Measurements from ENCODE around the gene MKKS. TPM values are rescaled to one million over a fixed set of nuclear protein-coding genes. Genes with fewer than 3 reads are reported as not detected.

Gene MKKS
- total RNA-seq, 1 experiment from 2014 or later: 12.1 TPM

GRCh38 chr20:10436053-10436699 lies 2.2 kb upstream of the MKKS start:
- no peaks in the 10 kb centered on the region for H3K27me3 Mint-ChIP-seq (ENCODE audit: unreplicated experiment)
- H3K4me1 Mint-ChIP-seq (ENCODE audit: low read depth, unreplicated experiment): peaks cover 19% of the 10 kb centered on the region
- CTCF ChIA-PET: no interaction called here
- no peak for TF ChIP-seq CTCF (IDR thresholded peaks at IDR 0.05; ENCODE audit: unreplicated experiment)
- H3K9me3 Mint-ChIP-seq (ENCODE audit: low read depth, unreplicated experiment): no peaks in the 10 kb centered on the region
- no TSS peak for BruUV-seq (replicated peaks)
- H3K27ac Mint-ChIP-seq (ENCODE audit: unreplicated experiment): peak overlapping the region; percentile 78
- H3K36me3 Mint-ChIP-seq (ENCODE audit: insufficient read depth, unreplicated experiment): peaks cover 35% of the 10 kb centered on the region
- intact Hi-C loops (cut with micrococcal nuclease; ENCODE audit: unreplicated experiment): loop anchor here (5.0 kb wide), 1 partner anchor 281 kb away; no protein-coding TSS in a partner anchor
- H3K4me3 Mint-ChIP-seq (ENCODE audit: low read depth, unreplicated experiment): peak overlapping the region; percentile 90
- no peak for DNase-seq

GRCh38 chr20:10434832-10435812 lies 1.1 kb upstream of the MKKS start, which contains the start of gene SLX4IP:
Gene SLX4IP, plus strand, starts transcription at chr20:10435305. Its CDS starts 22,900 bp downstream, at chr20:10458205.
- Mint-ChIP-seq H3K9me3 (ENCODE audit: low read depth, unreplicated experiment) (no peaks in the 10 kb centered on the region), H3K27me3 (ENCODE audit: unreplicated experiment) (no peaks in the 10 kb centered on the region), H3K27ac (ENCODE audit: unreplicated experiment) (peak within 1 kb of the TSS; percentile 78), H3K36me3 (ENCODE audit: insufficient read depth, unreplicated experiment) (peaks cover 35% of the 10 kb centered on the region), H3K4me1 (ENCODE audit: low read depth, unreplicated experiment) (peaks cover 27% of the 10 kb centered on the region), H3K4me3 (ENCODE audit: low read depth, unreplicated experiment) (peak within 1 kb of the TSS; percentile 90)
- CTCF ChIA-PET: interaction anchor here (0.9 to 1.8 kb wide), 4 partner anchors 86 to 516 kb away, joined by 3 to 5 read pairs (median 4); partner anchors contain the start of gene SNAP25
- intact Hi-C loops (cut with micrococcal nuclease; ENCODE audit: unreplicated experiment): loop anchor here (5.0 kb wide), 1 partner anchor 282 kb away; no protein-coding TSS in a partner anchor
- BruUV-seq (replicated peaks): TSS peak; percentile 28
- no peak for TF ChIP-seq CTCF (IDR thresholded peaks at IDR 0.05; ENCODE audit: unreplicated experiment)
- peak; percentile 80 for DNase-seq

- peak; percentile 84 for DNase-seq
- Mint-ChIP-seq H3K4me1 (ENCODE audit: low read depth, unreplicated experiment) (peaks cover 32% of the 10 kb centered on the region), H3K27me3 (ENCODE audit: unreplicated experiment) (no peaks in the 10 kb centered on the region), H3K9me3 (ENCODE audit: low read depth, unreplicated experiment) (no peaks in the 10 kb centered on the region), H3K27ac (ENCODE audit: unreplicated experiment) (peak overlapping the region; percentile 78), H3K4me3 (ENCODE audit: low read depth, unreplicated experiment) (peak overlapping the region; percentile 90), H3K36me3 (ENCODE audit: insufficient read depth, unreplicated experiment) (peaks cover 35% of the 10 kb centered on the region)
- CTCF ChIA-PET: interaction anchor here (0.5 to 1.8 kb wide), 5 partner anchors 86 to 817 kb away, joined by 3 to 5 read pairs (median 4); partner anchors contain the start of gene SNAP25
- no peak for TF ChIP-seq CTCF (IDR thresholded peaks at IDR 0.05; ENCODE audit: unreplicated experiment)
- intact Hi-C loops (cut with micrococcal nuclease; ENCODE audit: unreplicated experiment): no loop called here
- BruUV-seq (replicated peaks): no TSS peak
These were observed 427 bp upstream of the MKKS start for GRCh38 chr20:10434467-10434831.

GRCh38 chr20:10433014-10433622 lies 904 bp downstream of the MKKS start:
- Mint-ChIP-seq H3K27ac (ENCODE audit: unreplicated experiment) (peak overlapping the region; percentile 88), H3K9me3 (ENCODE audit: low read depth, unreplicated experiment) (no peaks in the 10 kb centered on the region), H3K36me3 (ENCODE audit: insufficient read depth, unreplicated experiment) (peaks cover 39% of the 10 kb centered on the region), H3K27me3 (ENCODE audit: unreplicated experiment) (no peaks in the 10 kb centered on the region), H3K4me1 (ENCODE audit: low read depth, unreplicated experiment) (peaks cover 41% of the 10 kb centered on the region), H3K4me3 (ENCODE audit: low read depth, unreplicated experiment) (peak overlapping the region; percentile 90)
- no TSS peak for BruUV-seq (replicated peaks)
- intact Hi-C loops (cut with micrococcal nuclease; ENCODE audit: unreplicated experiment): no loop called here
- DNase-seq: no peak
- no peak for TF ChIP-seq CTCF (IDR thresholded peaks at IDR 0.05; ENCODE audit: unreplicated experiment)
- CTCF ChIA-PET: interaction anchor here (0.6 to 1.8 kb wide), 2 partner anchors 80 to 455 kb away, joined by 4 to 5 read pairs; no protein-coding TSS in a partner anchor

Measured in Calu3 (cell line).